Spleen (tissue), 11 donors: ENCODE data around the gene ADAM33. TPM values are rescaled to one million over a fixed set of nuclear protein-coding genes. Genes with fewer than 3 reads are reported as not detected.

ENCODE experiments used
- DNase-seq: peaks from one replicate; pipeline ENCODE4 v3.0.0-alpha.2; 2020
- H3K27ac ChIP-seq, 8 donors: fragments of 200-600 bp; sonication (generic) in 7 of 8; 1 replicate in 4 of 8; 2 replicates in 4 of 8; pipeline versions ENCODE4 v1.5.0 to v1.8.0; 2016 to 2021; ENCODE audit warnings: inconsistent platforms in 4 of 8, mild to moderate bottlenecking in 4 of 8, moderate library complexity in 1 of 8
- H3K27me3 ChIP-seq, 7 donors: fragments of 200-600 bp; sonication (generic) in 6 of 7; replicated peaks in 1 of 7; 1 replicate in 4 of 7; 2 replicates in 3 of 7; pipeline versions ENCODE4 v1.5.0 to v1.8.0; 2016 to 2021; ENCODE audit warnings: inconsistent platforms in 3 of 7, mild to moderate bottlenecking in 1 of 7
- H3K36me3 ChIP-seq, 6 donors: fragments of 200-600 bp; sonication (generic) in 5 of 6; 1 replicate in 4 of 6; 2 replicates in 2 of 6; pipeline versions ENCODE4 v1.5.0 to v1.8.0; 2016 to 2021; ENCODE audit warnings: inconsistent platforms in 2 of 6
- H3K4me1 ChIP-seq, 6 donors: fragments of 200-600 bp; sonication (generic) in 5 of 6; 1 replicate in 3 of 6; 2 replicates in 3 of 6; pipeline versions ENCODE4 v1.5.0 to v1.8.0; 2016 to 2021; ENCODE audit warnings: inconsistent platforms in 3 of 6
- H3K4me3 ChIP-seq, 8 donors: fragments of 200-600 bp; sonication (generic) in 7 of 8; 1 replicate in 4 of 8; 2 replicates in 4 of 8; pipeline versions ENCODE4 v1.5.0 to v1.8.0; 2016 to 2021; ENCODE audit warnings: inconsistent platforms in 4 of 8, mild to moderate bottlenecking in 4 of 8, moderate library complexity in 2 of 8
- H3K9me3 ChIP-seq, 8 donors: fragments of 200-600 bp; sonication (generic) in 7 of 8; 1 replicate in 4 of 8; 2 replicates in 4 of 8; pipeline versions ENCODE4 v1.5.0 to v1.8.0; 2016 to 2021; ENCODE audit warnings: inconsistent platforms in 4 of 8
- POLR2A ChIP-seq, 3 donors: fragments of 450-650 bp; IDR thresholded peaks; one replicate each; pipeline ENCODE4 v1.5.1; 2017; ENCODE audit warnings: antibody characterized with exemption in 3 of 3, mild to moderate bottlenecking in 1 of 3
- POLR2AphosphoS5 ChIP-seq, 3 donors: sonication (generic); formaldehyde crosslinking; IDR thresholded peaks; one replicate each; pipeline ENCODE4 v1.5.1; 2017; ENCODE audit warnings: antibody characterized with exemption in 3 of 3
- WGBS, 5 donors: extraction: QIAGEN DNeasy Blood & Tissue Kit in 3 of 5; methylation state at CpG; one replicate each; pipeline versions ENCODE4 v1.1.5 to v1.1.7; 2013 to 2018; 5-methylcytosine and 5-hydroxymethylcytosine counted together
- intact Hi-C: fragments of 100-400 bp; cut with DNase I; formaldehyde crosslinking; loops from one replicate; pipeline ENCODE4 v1.15.0; 2023; ENCODE audit warnings: low total_unique reads
- polyA plus RNA-seq, 3 donors: library from polyadenylated mRNA; stranded (reverse); fragments of 200-250 nt; gene quantifications; one replicate each; pipeline ENCODE4 v1.2.1, GENCODE V29; 2013
- total RNA-seq, 7 donors: library from RNA; depleted of rRNA in 3 of 7; stranded (reverse); fragments of >200 nt in 3 of 7; fragmentation: NEBNext Ultra II Directional in 4 of 7; extraction: Animal tissue kit (Norgen Biotek cat#: 25700) in 4 of 7; gene quantifications; one replicate each; pipeline versions ENCODE4 v1.1.0 to v1.2.1, GENCODE V29; 2016 to 2021
- TF ChIP-seq, protein P1 (sequence below), 11 experiments: fragments of 200-600 bp in 7 of 11; fragments of 450-650 bp in 4 of 11; sonication (generic) in 4 of 11; IDR thresholded peaks in 8 of 11; conservative IDR thresholded peaks in 3 of 11; 1 replicate in 7 of 11; 2 replicates in 4 of 11; pipeline versions ENCODE4 v1.4.0 to v1.8.0; 2016 to 2021; ENCODE audit warnings: antibody characterized with exemption in 11 of 11, inconsistent platforms in 4 of 11, mild to moderate bottlenecking in 1 of 11
- donor health status: healthy with polysubstance abuse.
- donor health status: DM: no; HTN: no; CAD: no; lungs with moderate emphysema.
- donor health status: DM: no; HTN: no; CAD: no.
- donor health status: Bipolar disorder and iron deficiency.
- donor health status: healthy.
- donor health status: DM: no; HTN: no; CAD: no.
- donor health status: DM: yes; HTN: yes; CAD: no.

Gene ADAM33
- total and polyA plus RNA-seq, 10 donors = 4.0 to 31.6 (median 9.3) TPM

DNA sequence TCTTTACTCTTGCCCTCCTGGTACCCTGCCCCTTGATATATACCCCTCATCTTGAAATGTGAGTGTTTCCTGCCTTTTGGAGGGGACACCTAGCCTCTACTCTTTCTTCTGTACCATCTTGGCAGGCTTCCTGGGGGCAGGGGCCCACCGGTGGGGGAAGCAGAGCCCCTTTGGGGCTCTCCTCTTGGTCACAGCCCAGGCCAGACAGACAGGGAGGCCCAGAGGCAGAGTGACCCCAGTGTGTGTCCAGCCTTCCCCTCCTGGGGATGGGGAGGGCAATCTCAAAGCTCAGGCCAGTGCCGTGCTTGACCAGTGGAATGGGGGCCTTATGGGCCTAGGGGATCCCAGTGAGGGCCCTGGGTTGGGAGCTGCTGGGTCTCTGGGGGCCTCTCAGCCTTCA is 3.6 kb downstream of the ADAM33 start:
- no peak for DNase-seq
- H3K4me3 ChIP-seq = no peak overlapping the region
- H3K4me1 ChIP-seq = peaks cover 0 to 51% (median 28%) of the 10 kb centered on the region in 6 donors
- TF ChIP-seq, protein P1, sequence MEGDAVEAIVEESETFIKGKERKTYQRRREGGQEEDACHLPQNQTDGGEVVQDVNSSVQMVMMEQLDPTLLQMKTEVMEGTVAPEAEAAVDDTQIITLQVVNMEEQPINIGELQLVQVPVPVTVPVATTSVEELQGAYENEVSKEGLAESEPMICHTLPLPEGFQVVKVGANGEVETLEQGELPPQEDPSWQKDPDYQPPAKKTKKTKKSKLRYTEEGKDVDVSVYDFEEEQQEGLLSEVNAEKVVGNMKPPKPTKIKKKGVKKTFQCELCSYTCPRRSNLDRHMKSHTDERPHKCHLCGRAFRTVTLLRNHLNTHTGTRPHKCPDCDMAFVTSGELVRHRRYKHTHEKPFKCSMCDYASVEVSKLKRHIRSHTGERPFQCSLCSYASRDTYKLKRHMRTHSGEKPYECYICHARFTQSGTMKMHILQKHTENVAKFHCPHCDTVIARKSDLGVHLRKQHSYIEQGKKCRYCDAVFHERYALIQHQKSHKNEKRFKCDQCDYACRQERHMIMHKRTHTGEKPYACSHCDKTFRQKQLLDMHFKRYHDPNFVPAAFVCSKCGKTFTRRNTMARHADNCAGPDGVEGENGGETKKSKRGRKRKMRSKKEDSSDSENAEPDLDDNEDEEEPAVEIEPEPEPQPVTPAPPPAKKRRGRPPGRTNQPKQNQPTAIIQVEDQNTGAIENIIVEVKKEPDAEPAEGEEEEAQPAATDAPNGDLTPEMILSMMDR (IDR thresholded peaks at IDR 0.05 in 8 of 11, conservative IDR thresholded peaks at IDR 0.05 in 3 of 11) = no peak
- no peak for TF ChIP-seq POLR2AphosphoS5 (IDR thresholded peaks at IDR 0.05)
- no peak for TF ChIP-seq POLR2A (IDR thresholded peaks at IDR 0.05)
- no peak overlapping the region for H3K27ac ChIP-seq
- H3K9me3 ChIP-seq = no peaks in the 10 kb centered on the region
- intact Hi-C loops = no loop called here
- H3K27me3 ChIP-seq = peaks cover 0 to 90% (median 47%) of the 10 kb centered on the region in 7 donors
- 29 to 90% (median 74%) methylated on average over 1 to 2 of the region's 2 CpGs for WGBS, 5 donors
- H3K36me3 ChIP-seq = no peaks in the 10 kb centered on the region

DNA sequence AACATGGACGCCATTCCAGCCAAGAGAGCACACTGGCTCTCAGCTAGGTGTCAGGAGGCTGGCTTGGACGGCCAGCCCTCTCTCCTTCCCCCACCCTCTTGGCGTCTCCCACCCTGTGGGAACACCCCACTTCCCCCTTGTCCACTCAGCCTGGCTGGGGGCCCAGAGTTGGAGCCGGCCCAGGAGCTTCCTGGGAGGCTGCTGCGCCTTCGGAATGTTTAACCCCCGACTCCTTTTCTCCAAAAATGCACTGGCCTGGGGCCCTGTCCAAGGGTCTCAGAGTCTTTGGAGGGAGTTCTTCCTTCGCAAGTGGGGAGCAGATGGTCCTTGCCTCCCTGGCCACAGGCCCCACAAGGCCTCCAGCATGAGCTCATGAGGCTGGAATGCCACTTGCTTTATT is 4.1 kb downstream of the ADAM33 start:
- intact Hi-C loops = no loop called here
- no peak for DNase-seq
- H3K4me1 ChIP-seq = peaks cover 0 to 56% (median 32%) of the 10 kb centered on the region in 6 donors
- WGBS, 5 donors = 62 to 79% (median 66%) methylated on average over 8 of the region's 8 CpGs
- H3K4me3 ChIP-seq = no peak overlapping the region
- H3K36me3 ChIP-seq = no peaks in the 10 kb centered on the region
- peaks cover 0 to 90% (median 47%) of the 10 kb centered on the region in 7 donors for H3K27me3 ChIP-seq
- TF ChIP-seq POLR2A (IDR thresholded peaks at IDR 0.05) = no peak
- TF ChIP-seq, protein P1 (IDR thresholded peaks at IDR 0.05 in 8 of 11, conservative IDR thresholded peaks at IDR 0.05 in 3 of 11) = no peak
- TF ChIP-seq POLR2AphosphoS5 (IDR thresholded peaks at IDR 0.05) = no peak
- H3K9me3 ChIP-seq = no peaks in the 10 kb centered on the region
- H3K27ac ChIP-seq = no peak overlapping the region

DNA sequence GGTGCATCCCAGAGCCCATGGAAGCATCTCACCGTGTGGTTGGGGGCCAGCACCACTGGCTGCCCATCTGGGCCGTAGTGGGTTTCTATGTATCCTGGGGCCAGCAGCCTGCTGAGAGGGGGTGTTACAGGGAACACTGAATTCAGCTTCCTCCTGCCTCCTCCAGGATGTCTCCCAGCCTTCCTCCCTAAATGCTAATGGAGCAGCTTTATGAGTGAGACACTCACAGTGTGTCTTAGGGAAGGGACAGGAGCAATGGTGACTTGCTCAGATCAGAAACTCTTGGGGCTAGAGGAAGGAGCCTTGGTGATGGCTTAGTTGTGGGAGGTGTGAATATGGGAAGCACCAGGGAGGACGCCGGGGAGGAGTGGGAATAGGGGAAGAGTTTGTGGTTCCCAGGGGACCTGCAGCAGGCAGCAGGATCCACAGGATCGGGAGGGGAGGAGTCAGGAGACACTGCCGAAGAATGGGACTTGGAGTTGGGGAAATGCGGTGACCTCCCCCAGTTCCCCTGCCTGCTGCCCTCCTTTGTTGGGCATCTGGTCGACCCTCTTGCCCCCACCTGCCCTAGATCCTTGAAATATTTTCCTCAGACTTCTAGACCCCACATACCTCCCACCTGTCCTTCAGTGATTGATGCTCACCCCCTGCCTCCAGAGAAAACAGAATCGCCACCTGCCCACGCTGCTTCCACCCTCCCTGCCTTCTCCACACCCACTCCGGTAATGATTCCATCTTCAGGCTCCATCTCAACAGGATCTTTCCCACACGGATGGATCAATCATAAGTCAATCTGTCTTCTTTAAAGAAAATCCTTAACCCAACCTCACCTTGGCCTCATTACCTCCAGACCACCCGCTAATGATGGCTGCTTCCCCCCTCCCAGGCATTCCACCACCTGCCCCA is 6.6 kb downstream of the ADAM33 start:
- Histone ChIP-seq H3K27ac (no peak overlapping the region), H3K27me3 (peaks cover 0 to 90% (median 53%) of the 10 kb centered on the region in 7 donors), H3K4me1 (peaks cover 0 to 46% (median 26%) of the 10 kb centered on the region in 6 donors), H3K9me3 (no peaks in the 10 kb centered on the region), H3K36me3 (no peaks in the 10 kb centered on the region), H3K4me3 (no peak overlapping the region)
- WGBS, 5 donors = 51 to 60% (median 56%) methylated on average over 12 to 13 of the region's 13 CpGs
- TF ChIP-seq, protein P1 (IDR thresholded peaks at IDR 0.05 in 8 of 11, conservative IDR thresholded peaks at IDR 0.05 in 3 of 11) = no peak
- no peak for TF ChIP-seq POLR2AphosphoS5 (IDR thresholded peaks at IDR 0.05)
- TF ChIP-seq POLR2A (IDR thresholded peaks at IDR 0.05) = no peak
- intact Hi-C loops = no loop called here
- no peak for DNase-seq

DNA sequence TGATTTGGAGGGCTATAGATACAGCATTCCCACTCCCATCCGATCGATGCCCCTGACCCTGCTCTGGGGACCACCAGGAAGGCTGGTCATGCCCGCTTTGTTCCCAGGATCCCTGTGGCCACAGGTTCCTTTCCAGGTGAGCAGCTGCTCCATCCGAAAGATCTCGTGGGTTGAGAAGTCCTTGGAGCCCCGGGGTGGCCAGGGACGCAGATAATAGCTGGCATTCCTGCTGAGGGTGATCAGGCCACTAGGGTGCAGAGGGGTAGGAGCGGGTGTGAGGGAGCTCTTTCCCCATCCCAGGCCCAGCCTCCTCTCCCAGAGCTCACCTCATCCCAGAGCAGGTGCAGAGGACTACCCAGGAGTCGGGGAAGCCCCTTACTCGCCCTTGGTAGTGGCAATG is 7.4 kb downstream of the ADAM33 start:
- Histone ChIP-seq H3K9me3 (no peaks in the 10 kb centered on the region), H3K27ac (no peak overlapping the region), H3K4me1 (peaks cover 0 to 42% (median 26%) of the 10 kb centered on the region in 6 donors), H3K36me3 (no peaks in the 10 kb centered on the region), H3K27me3 (peaks cover 0 to 89% (median 53%) of the 10 kb centered on the region in 7 donors), H3K4me3 (no peak overlapping the region)
- intact Hi-C loops = no loop called here
- no peak for DNase-seq
- WGBS, 5 donors = 70 to 87% (median 75%) methylated on average over 5 to 10 of the region's 10 CpGs
- no peak for TF ChIP-seq POLR2AphosphoS5 (IDR thresholded peaks at IDR 0.05)
- TF ChIP-seq, protein P1 (IDR thresholded peaks at IDR 0.05 in 8 of 11, conservative IDR thresholded peaks at IDR 0.05 in 3 of 11) = no peak
- no peak for TF ChIP-seq POLR2A (IDR thresholded peaks at IDR 0.05)
